GM13977 (cell line): ENCODE data around the gene DNMT3B.
A peak's percentile ranks its signal among the peaks of the same experiment; 100 is the strongest.

ENCODE experiments used
- DNase-seq: peaks from one replicate; pipeline ENCODE4 v3.0.0; 2012; ENCODE audit warnings: low spot score
- CTCF ChIP-seq: IDR thresholded peaks from 2 replicates; pipeline ENCODE4 v1.5.1; 2012; ENCODE audit warnings: mild to moderate bottlenecking, control low read depth; ENCODE audit not compliant: insufficient read depth; ENCODE audit errors: extremely low read depth, missing control alignments
- in situ Hi-C: fragments of 300-500 bp; cut with MboI; formaldehyde crosslinking; loops from one replicate; pipeline ENCODE4 v1.12.0; 2022; ENCODE audit warnings: low sequenced_read_pairs, low pct_unique_long_range_greater_than_20kb, mixed read lengths, inconsistent platforms; ENCODE audit not compliant: unreplicated experiment

DNMT3B gene

DNA sequence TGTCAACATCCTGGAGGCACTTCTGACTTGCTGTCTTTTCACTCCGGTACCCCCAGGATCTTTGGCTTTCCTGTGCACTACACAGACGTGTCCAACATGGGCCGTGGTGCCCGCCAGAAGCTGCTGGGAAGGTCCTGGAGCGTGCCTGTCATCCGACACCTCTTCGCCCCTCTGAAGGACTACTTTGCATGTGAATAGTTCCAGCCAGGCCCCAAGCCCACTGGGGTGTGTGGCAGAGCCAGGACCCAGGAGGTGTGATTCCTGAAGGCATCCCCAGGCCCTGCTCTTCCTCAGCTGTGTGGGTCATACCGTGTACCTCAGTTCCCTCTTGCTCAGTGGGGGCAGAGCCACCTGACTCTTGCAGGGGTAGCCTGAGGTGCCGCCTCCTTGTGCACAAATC is 45.5 kb downstream of the DNMT3B start:
- in situ Hi-C loops = no loop called here
- DNase-seq = no peak
- TF ChIP-seq CTCF = no peak

GRCh38 chr20:32808438-32808837 is 46.3 kb downstream of the DNMT3B start:
- DNase-seq = no peak
- in situ Hi-C loops = no loop called here
- no peak for TF ChIP-seq CTCF

DNA sequence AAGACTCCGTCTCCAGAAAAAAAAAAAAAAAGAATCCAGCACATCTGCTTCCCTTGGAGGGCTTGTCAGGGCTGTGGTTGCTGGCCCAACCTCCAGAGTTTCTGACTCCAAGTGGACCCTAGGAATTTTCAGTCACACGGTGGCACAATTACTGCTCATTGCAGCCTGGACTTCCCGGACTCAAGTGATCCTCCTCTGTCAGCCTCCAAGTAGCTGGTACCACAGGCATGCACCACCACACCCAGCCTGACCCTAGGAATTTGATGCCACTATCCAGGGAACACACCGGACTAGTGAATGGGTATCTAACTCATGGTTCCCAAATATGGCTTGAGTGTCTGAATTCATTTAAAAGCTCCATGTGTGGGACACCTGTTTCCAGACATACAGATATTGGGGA is 47.7 kb downstream of the DNMT3B start:
- no peak for DNase-seq
- no peak for TF ChIP-seq CTCF
- in situ Hi-C loops = no loop called here

- in situ Hi-C loops = no loop called here
- no peak for TF ChIP-seq CTCF
- no peak for DNase-seq
These were observed 48.8 kb downstream of the DNMT3B start for GRCh38 chr20:32810941-32811340.

DNA sequence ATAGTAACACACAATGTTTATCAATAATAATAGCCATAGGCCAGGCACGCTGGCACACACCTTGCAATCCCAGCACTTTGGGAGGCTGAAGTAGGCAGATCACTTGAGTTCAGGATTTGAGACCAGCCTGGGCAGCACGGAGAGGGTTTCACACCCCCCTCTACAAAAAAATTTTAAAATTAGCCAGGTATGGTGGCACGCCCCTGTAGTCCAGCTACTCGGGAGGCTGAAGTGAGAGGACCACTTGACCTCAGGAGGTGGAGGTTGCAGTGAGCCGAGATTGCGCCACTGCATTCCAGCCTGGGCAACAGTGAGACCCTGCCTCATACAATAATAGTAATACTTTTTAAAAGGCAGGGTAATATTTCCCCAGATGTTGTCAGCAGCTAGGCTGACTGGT is 49.7 kb downstream of the DNMT3B start:
- in situ Hi-C loops = no loop called here
- no peak for DNase-seq
- no peak for TF ChIP-seq CTCF

DNA sequence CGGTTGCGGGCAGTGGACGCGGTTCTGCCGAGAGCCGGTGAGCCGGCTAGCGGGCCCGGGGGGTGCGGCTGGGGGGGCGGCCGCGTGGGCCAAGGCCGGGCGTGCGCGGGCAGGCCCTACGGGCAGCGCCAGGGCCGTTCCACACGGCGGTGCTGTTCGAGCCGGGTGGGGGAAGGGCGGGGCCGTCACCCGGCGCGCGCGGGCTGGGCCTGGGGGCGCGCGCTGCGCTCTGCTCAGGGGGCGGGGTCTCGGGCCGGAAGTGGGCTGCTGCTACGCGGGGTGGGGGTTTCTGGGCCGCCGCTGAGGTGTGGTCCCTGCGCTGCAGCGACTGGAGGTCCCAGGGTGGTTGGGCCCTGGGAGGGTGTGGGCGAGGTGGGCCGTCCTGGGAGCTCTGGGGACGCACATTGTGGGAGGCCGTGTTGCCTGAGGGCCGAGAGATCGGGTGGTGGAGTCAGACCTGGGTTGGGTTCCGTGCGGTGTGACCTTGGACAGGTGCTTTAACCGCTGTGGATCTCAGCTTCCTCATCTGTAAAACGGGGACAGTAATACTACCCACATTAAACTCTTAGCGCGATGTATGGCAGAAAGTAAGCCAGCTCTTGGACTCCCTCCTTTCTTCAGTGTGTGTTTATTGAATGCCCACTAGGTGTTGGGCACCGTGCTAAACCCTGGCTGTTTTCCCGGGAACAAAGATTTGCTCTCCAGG is 58.0 kb downstream of the DNMT3B start:
- in situ Hi-C loops = no loop called here
- peak; percentile 11 for TF ChIP-seq CTCF
- peak; percentile 86 for DNase-seq

DNA sequence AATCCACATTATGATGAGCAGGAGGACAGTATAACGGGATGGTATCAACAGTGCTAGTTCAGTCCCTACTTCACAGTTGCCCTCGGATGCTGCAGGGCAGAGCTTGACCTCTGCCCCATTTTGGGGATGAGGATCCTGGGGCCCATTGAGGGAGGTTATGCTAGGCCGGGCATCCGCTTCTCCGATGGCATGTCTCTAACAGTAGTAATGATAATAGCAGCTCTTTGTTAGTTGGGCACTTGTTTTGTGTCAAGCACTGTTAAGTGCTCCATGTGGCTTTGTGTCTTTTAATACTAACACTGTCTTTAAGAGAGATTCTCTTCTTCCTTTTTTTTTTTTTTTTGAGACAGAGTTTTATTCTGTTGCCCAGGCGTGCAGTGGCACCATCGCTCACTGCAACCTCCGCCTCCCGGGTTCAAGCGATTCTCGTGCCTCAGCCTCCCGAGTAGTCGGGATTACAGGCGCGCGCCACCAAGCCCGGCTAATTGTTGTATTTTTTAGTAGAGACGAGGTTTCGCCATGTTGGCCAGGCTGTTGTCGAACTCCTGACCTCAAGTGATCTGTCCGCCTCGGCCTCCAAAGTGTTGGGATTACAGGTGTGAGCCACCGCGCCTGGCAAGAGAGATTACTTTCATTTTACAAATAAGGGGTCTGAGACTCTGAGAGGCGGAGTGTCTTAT is 58.7 kb downstream of the DNMT3B start:
- no peak for DNase-seq
- TF ChIP-seq CTCF = no peak
- in situ Hi-C loops = no loop called here
